GM12878 (cell line): ENCODE results near the gene JAG2. TPM values are rescaled to one million over a fixed set of nuclear protein-coding genes. Genes with fewer than 3 reads are reported as not detected.

Experiments used
- BMI1 ChIP-seq: fragments of 450-650 bp; IDR thresholded peaks from 2 replicates; pipeline ENCODE4 v1.6.1; 2016; ENCODE audit warnings: mild to moderate bottlenecking, moderate library complexity, borderline replicate concordance
- FOS ChIP-seq: IDR thresholded peaks from 3 replicates; pipeline ENCODE4 v1.6.1; 2011; ENCODE audit warnings: borderline replicate concordance; ENCODE audit not compliant: insufficient read length; ENCODE audit errors: extremely low read depth
- FOXM1 ChIP-seq: IDR thresholded peaks from 2 replicates; pipeline ENCODE4 v1.6.1; 2012; ENCODE audit warnings: low read depth, mild to moderate bottlenecking, inconsistent platforms, low read length, moderate library complexity
- LARP7 ChIP-seq: fragments of 450-650 bp; IDR thresholded peaks from 2 replicates; pipeline ENCODE4 v1.6.1; 2017; ENCODE audit warnings: mild to moderate bottlenecking
- NFXL1 ChIP-seq: fragments of 450-650 bp; IDR thresholded peaks from 2 replicates; pipeline ENCODE4 v1.6.1; 2017; ENCODE audit warnings: antibody characterized with exemption, mild to moderate bottlenecking, borderline replicate concordance
- POLR2A ChIP-seq: IDR thresholded peaks from 2 replicates; pipeline ENCODE4 v1.6.1; 2011; ENCODE audit warnings: low read depth, mild to moderate bottlenecking, low read length
- POU2F2 ChIP-seq: IDR thresholded peaks from 3 replicates; pipeline ENCODE4 v1.6.1; 2011; ENCODE audit warnings: low read depth, mild to moderate bottlenecking, low read length, borderline replicate concordance
- RFX5 ChIP-seq: IDR thresholded peaks from 2 replicates; pipeline ENCODE4 v1.6.1; 2011; ENCODE audit warnings: low read depth, low read length, improper control_type of control experiment
- SUPT20H ChIP-seq: IDR thresholded peaks from 2 replicates; pipeline ENCODE4 v1.6.1; 2011; ENCODE audit warnings: low read depth, mild to moderate bottlenecking, low read length, moderate library complexity, borderline replicate concordance; ENCODE audit not compliant: control insufficient read depth
- YY1 ChIP-seq: IDR thresholded peaks from 2 replicates; pipeline ENCODE4 v1.6.1; 2011; ENCODE audit warnings: low read depth, mild to moderate bottlenecking, low read length
- ZNF274 ChIP-seq: IDR thresholded peaks from one replicate; pipeline ENCODE4 v1.8.0; 2011; ENCODE audit not compliant: insufficient read length, insufficient read depth
- polyA plus RNA-seq, 11 experiments: library from polyadenylated mRNA; depleted of rRNA in 4 of 11; unstranded in 6 of 11; stranded (reverse) in 5 of 11; fragments of >200 nt; fragmentation: Nextera tagmentation in 4 of 11; fragmentation: Illumina TruSeq in 1 of 11; extraction: Ambion mirVana in 4 of 11; extraction: Trizol in 1 of 11; gene quantifications; 1 replicate in 1 of 11; 2 replicates in 10 of 11; pipeline versions ENCODE4 v1.2.1 to v1.2.3, GENCODE V29; 2011 to 2016; ENCODE audit warnings: inconsistent platforms in 2 of 11, missing spikeins in 2 of 11, low read depth in 1 of 11
- total RNA-seq, 4 experiments: library from RNA; depleted of rRNA in 3 of 4; stranded (reverse); fragments of >200 nt in 3 of 4; fragmentation: Illumina TruSeq in 1 of 4; extraction: Trizol in 1 of 4; gene quantifications; 2 replicates each; pipeline versions ENCODE4 v1.2.1 to v1.2.3, GENCODE V29; 2013 to 2021
- TF ChIP-seq, protein P1 (sequence below): fragments of 450-650 bp; IDR thresholded peaks from 2 replicates; pipeline ENCODE4 v1.6.1; 2017; ENCODE audit warnings: antibody characterized with exemption, mild to moderate bottlenecking, moderate library complexity
- TF ChIP-seq, protein P2 (sequence below): fragments of 450-650 bp; IDR thresholded peaks from 2 replicates; pipeline ENCODE4 v1.6.1; 2018; ENCODE audit warnings: borderline replicate concordance, mild to moderate bottlenecking; ENCODE audit not compliant: partially characterized antibody

JAG2 gene
- total and polyA plus RNA-seq, 10 of the 15 experiments (the other 5 are each of a cell fraction or from before 2014, with no cell fraction given): 0.04 to 0.14 (median 0.06) TPM; not detected in 5

DNA sequence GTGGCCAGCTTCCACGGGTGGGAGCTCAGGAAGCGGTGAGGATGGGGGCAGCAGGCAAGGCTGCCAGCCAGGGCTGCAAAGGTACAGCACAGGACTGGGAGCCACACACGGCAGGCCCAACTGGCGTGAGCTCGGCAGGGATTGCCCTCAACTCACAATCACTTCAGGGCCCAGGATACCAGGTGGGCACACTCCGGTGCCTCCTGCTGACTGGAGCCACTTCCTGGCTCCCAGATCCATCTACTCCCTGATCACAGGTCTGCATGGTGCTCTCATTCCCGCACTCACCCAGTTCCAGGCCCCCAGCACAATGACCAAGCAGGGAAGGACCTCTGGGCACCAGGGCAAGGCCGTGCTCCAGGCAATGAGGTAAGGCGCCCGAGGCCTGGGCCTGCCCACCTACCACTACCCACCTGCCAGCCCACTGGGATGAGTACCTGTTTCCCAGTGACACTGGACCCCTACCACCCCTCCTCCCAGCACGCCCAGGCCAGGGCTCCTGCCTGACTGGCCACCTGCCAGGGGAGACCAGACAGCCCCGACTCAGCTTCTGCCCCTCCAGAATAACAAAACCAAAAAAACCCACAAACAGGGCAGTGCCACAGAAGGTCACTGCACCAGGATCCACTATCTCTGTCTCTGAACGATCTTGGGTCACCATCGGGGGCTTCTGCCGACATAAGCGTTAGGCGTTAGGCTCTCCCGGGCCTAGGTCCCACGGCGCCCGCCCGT lies 1.8 kb downstream of the JAG2 start (continued):
- TF ChIP-seq SUPT20H (no peak), POU2F2 (no peak), RFX5 (no peak), POLR2A (no peak), FOXM1 (no peak), NFXL1 (no peak), YY1 (no peak), LARP7 (no peak), BMI1 (no peak), FOS (no peak), ZNF274 (no peak)
- TF ChIP-seq, protein P1, sequence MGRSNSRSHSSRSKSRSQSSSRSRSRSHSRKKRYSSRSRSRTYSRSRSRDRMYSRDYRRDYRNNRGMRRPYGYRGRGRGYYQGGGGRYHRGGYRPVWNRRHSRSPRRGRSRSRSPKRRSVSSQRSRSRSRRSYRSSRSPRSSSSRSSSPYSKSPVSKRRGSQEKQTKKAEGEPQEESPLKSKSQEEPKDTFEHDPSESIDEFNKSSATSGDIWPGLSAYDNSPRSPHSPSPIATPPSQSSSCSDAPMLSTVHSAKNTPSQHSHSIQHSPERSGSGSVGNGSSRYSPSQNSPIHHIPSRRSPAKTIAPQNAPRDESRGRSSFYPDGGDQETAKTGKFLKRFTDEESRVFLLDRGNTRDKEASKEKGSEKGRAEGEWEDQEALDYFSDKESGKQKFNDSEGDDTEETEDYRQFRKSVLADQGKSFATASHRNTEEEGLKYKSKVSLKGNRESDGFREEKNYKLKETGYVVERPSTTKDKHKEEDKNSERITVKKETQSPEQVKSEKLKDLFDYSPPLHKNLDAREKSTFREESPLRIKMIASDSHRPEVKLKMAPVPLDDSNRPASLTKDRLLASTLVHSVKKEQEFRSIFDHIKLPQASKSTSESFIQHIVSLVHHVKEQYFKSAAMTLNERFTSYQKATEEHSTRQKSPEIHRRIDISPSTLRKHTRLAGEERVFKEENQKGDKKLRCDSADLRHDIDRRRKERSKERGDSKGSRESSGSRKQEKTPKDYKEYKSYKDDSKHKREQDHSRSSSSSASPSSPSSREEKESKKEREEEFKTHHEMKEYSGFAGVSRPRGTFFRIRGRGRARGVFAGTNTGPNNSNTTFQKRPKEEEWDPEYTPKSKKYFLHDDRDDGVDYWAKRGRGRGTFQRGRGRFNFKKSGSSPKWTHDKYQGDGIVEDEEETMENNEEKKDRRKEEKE: no peak
- TF ChIP-seq, protein P2, sequence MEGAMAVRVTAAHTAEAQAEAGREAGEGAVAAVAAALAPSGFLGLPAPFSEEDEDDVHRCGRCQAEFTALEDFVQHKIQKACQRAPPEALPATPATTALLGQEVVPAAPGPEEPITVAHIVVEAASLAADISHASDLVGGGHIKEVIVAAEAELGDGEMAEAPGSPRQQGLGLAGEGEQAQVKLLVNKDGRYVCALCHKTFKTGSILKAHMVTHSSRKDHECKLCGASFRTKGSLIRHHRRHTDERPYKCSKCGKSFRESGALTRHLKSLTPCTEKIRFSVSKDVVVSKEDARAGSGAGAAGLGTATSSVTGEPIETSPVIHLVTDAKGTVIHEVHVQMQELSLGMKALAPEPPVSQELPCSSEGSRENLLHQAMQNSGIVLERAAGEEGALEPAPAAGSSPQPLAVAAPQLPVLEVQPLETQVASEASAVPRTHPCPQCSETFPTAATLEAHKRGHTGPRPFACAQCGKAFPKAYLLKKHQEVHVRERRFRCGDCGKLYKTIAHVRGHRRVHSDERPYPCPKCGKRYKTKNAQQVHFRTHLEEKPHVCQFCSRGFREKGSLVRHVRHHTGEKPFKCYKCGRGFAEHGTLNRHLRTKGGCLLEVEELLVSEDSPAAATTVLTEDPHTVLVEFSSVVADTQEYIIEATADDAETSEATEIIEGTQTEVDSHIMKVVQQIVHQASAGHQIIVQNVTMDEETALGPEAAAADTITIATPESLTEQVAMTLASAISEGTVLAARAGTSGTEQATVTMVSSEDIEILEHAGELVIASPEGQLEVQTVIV: no peak
